Osteocyte (in vitro differentiated cells): ENCODE data around the gene PIK3AP1. TPM values are rescaled to one million over a fixed set of nuclear protein-coding genes. Genes with fewer than 3 reads are reported as not detected.

Experiments used
- DNase-seq: peaks from one replicate; pipeline ENCODE4 v3.0.0; 2021; ENCODE audit warnings: mixed read lengths; ENCODE audit not compliant: unreplicated experiment; ENCODE audit errors: extremely low spot score
- H3K27ac Mint-ChIP-seq: one replicate; pipeline ENCODE4 v1.8.0; 2021; ENCODE audit warnings: mild to moderate bottlenecking, mixed read lengths; ENCODE audit not compliant: unreplicated experiment
- H3K27me3 Mint-ChIP-seq: one replicate; pipeline ENCODE4 v1.8.0; 2021; ENCODE audit warnings: mixed read lengths; ENCODE audit not compliant: unreplicated experiment
- H3K36me3 Mint-ChIP-seq: one replicate; pipeline ENCODE4 v1.8.0; 2021; ENCODE audit warnings: mixed read lengths; ENCODE audit not compliant: unreplicated experiment
- H3K4me1 Mint-ChIP-seq: one replicate; pipeline ENCODE4 v1.8.0; 2021; ENCODE audit warnings: mixed read lengths; ENCODE audit not compliant: unreplicated experiment
- H3K4me3 Mint-ChIP-seq: one replicate; pipeline ENCODE4 v1.8.0; 2021; ENCODE audit warnings: mild to moderate bottlenecking, moderate library complexity, mixed read lengths; ENCODE audit not compliant: unreplicated experiment
- H3K9me3 Mint-ChIP-seq: one replicate; pipeline ENCODE4 v1.8.0; 2021; ENCODE audit warnings: mixed read lengths; ENCODE audit not compliant: unreplicated experiment
- CTCF ChIP-seq: fragments of 200-600 bp; sonication (generic); IDR thresholded peaks from 2 replicates; pipeline ENCODE4 v1.5.0; 2021; ENCODE audit warnings: antibody characterized with exemption, mild to moderate bottlenecking, moderate library complexity
- total RNA-seq: library from RNA; stranded (reverse); gene quantifications from 2 replicates; pipeline ENCODE4 v1.2.1, GENCODE V29; 2021

PIK3AP1 gene
- total RNA-seq, 1 donor from 2014 or later = 0.19 TPM

- DNase-seq = no peak
- no peaks in the 10 kb centered on the region for H3K9me3 Mint-ChIP-seq
- no peak overlapping the region for H3K27ac Mint-ChIP-seq
- no peaks in the 10 kb centered on the region for H3K4me1 Mint-ChIP-seq
- H3K36me3 Mint-ChIP-seq = no peaks in the 10 kb centered on the region
- TF ChIP-seq CTCF = no peak
- no peak overlapping the region for H3K4me3 Mint-ChIP-seq
- peaks cover 5% of the 10 kb centered on the region for H3K27me3 Mint-ChIP-seq
Measured at GRCh38 chr10:96591946-96592345, 128.4 kb downstream of the PIK3AP1 start.

DNA sequence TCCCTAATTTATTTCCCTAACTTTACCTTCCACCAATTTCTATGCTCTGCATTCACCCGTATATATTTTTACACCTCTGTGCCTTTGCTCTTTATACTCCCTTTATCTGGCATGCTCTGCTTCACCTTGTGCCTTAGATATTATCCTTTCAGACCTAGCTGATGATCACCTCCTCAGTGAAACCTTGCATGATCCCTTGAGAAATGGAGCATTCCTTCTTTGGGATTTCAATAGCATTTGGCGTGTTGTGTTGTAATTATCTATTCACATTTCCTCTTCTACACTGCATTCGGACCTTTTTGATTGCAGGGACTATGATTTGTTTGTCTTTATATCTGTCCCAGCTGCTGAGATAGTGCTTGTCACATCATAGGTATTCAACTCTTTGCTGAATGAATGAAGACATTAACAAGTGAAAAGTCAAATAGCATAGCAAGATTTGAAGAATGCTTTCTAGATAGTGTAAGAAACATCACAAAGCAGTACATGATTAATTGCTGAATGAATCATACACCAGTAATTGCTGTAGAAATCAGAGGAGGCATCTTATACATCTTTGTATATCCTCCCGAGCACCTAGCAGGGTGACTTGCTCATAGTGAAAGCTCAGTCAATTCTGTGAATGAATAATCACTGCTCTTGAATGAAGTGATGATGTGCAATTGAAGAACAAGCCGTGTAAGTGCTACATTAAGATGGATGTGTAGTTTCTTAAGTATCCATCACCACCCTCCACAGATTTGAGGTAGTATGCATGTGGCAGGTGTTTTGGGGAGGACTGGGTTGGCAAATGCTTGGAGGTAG, 131.5 kb downstream of the PIK3AP1 start:
- Mint-ChIP-seq H3K9me3 (no peaks in the 10 kb centered on the region), H3K27ac (no peak overlapping the region), H3K4me3 (no peak overlapping the region), H3K4me1 (peaks cover 20% of the 10 kb centered on the region), H3K27me3 (no peaks in the 10 kb centered on the region), H3K36me3 (no peaks in the 10 kb centered on the region)
- DNase-seq = no peak
- no peak for TF ChIP-seq CTCF

DNA sequence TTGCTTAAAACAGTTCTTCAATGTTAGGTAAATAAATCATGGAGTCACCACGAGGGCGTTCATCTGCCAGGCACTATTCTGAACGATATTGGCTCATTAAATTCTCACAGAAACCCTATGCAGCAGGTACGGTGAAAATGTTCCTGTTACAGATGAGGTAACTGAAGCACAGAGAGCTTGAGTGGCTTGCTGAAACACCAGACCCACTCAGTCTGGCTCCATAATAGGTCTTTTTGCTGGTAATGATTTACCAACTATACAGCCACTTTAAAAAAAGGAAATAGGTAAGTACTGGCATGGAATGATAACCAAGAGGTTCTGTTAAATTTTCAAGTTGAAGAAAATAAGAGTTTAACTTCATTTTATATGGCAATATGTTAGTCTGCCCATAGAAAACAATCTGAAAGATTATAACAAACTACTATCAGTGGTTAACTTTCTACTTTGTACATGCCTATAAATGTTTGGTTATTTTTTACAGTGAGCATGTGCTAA, 132.2 kb downstream of the PIK3AP1 start:
- no peak for TF ChIP-seq CTCF
- Mint-ChIP-seq H3K9me3 (no peaks in the 10 kb centered on the region), H3K27me3 (no peaks in the 10 kb centered on the region), H3K4me1 (peaks cover 24% of the 10 kb centered on the region), H3K27ac (no peak overlapping the region), H3K4me3 (no peak overlapping the region), H3K36me3 (no peaks in the 10 kb centered on the region)
- no peak for DNase-seq

GRCh38 chr10:96587264-96588059, 132.9 kb downstream of the PIK3AP1 start:
- H3K27me3 Mint-ChIP-seq = no peaks in the 10 kb centered on the region
- TF ChIP-seq CTCF = no peak
- no peaks in the 10 kb centered on the region for H3K9me3 Mint-ChIP-seq
- H3K36me3 Mint-ChIP-seq = no peaks in the 10 kb centered on the region
- peaks cover 28% of the 10 kb centered on the region for H3K4me1 Mint-ChIP-seq
- DNase-seq = no peak
- H3K27ac Mint-ChIP-seq = no peak overlapping the region
- no peak overlapping the region for H3K4me3 Mint-ChIP-seq
